Measurements from ENCODE around the gene RNF222.
"Not testable (repeated sequence)": the region's sequence is repeated elsewhere in the genome, so short reads cannot be mapped to it uniquely, and the experiment has no call there.

Gene RNF222

GRCh38 chr17:8380049-8380448 is 17.6 kb downstream of the RNF222 start:
- no peak for DNase-seq (ENCODE audit: low read depth)

GRCh38 chr17:8378117-8378516 is 19.5 kb downstream of the RNF222 start:
- DNase-seq (ENCODE audit: low read depth) = not testable (repeated sequence)

- DNase-seq (ENCODE audit: low read depth) = no peak
These were observed 20.2 kb downstream of the RNF222 start for GRCh38 chr17:8377422-8377821.

- DNase-seq (ENCODE audit: low read depth) = peak; percentile 79
These were observed 21.2 kb downstream of the RNF222 start, which contains the start of gene KRABD2 for GRCh38 chr17:8376271-8377067. KRABD2 (minus strand) TSS chr17:8376704.

- no peak for DNase-seq (ENCODE audit: low read depth)
These were observed 21.8 kb downstream of the RNF222 start for GRCh38 chr17:8375738-8376259.

GRCh38 chr17:8373856-8374255 is 23.8 kb downstream of the RNF222 start:
- not testable (repeated sequence) for DNase-seq (ENCODE audit: low read depth)

- DNase-seq (ENCODE audit: low read depth) = no peak
These were observed 25.2 kb downstream of the RNF222 start for GRCh38 chr17:8372422-8372821.

- no peak for DNase-seq (ENCODE audit: low read depth)
These were observed 25.8 kb downstream of the RNF222 start for GRCh38 chr17:8371786-8372185.

- no peak for DNase-seq (ENCODE audit: low read depth)
These were observed 27.7 kb downstream of the RNF222 start for GRCh38 chr17:8369944-8370343.

GRCh38 chr17:8368193-8368592 is 29.4 kb downstream of the RNF222 start:
- DNase-seq (ENCODE audit: low read depth) = no peak

- DNase-seq (ENCODE audit: low read depth) = no peak
These were observed 31.4 kb downstream of the RNF222 start for GRCh38 chr17:8366231-8366630.

- no peak for DNase-seq (ENCODE audit: low read depth)
These were observed 32.5 kb downstream of the RNF222 start for GRCh38 chr17:8365143-8365542.

GRCh38 chr17:8362651-8363332 is 34.8 kb downstream of the RNF222 start:
- DNase-seq (ENCODE audit: low read depth) = no peak

GRCh38 chr17:8360751-8361150 is 36.9 kb downstream of the RNF222 start:
- no peak for DNase-seq (ENCODE audit: low read depth)

- no peak for DNase-seq (ENCODE audit: low read depth)
These were observed 37.4 kb downstream of the RNF222 start for GRCh38 chr17:8360260-8360659.

- DNase-seq (ENCODE audit: low read depth) = peak; percentile 65
These were observed 37.9 kb downstream of the RNF222 start for GRCh38 chr17:8359769-8360168.

- no peak for DNase-seq (ENCODE audit: low read depth)
These were observed 39.7 kb downstream of the RNF222 start for GRCh38 chr17:8357910-8358309.

- DNase-seq (ENCODE audit: low read depth) = no peak
These were observed 43.4 kb downstream of the RNF222 start for GRCh38 chr17:8354236-8354635.

GRCh38 chr17:8353736-8354135 is 43.9 kb downstream of the RNF222 start:
- DNase-seq (ENCODE audit: low read depth) = no peak

GRCh38 chr17:8350339-8350738 is 47.3 kb downstream of the RNF222 start:
- no peak for DNase-seq (ENCODE audit: low read depth)

GRCh38 chr17:8347001-8347400 is 50.6 kb downstream of the RNF222 start:
- not testable (repeated sequence) for DNase-seq (ENCODE audit: low read depth)

GRCh38 chr17:8345951-8346665 is 51.5 kb downstream of the RNF222 start:
- DNase-seq (ENCODE audit: low read depth) = no peak

All from fibroblast of the conjunctiva (primary cell).